ENCODE measurements around the gene RBX1.
A peak's percentile ranks its signal among the peaks of the same experiment; 100 is the strongest.

RBX1 gene

DNA sequence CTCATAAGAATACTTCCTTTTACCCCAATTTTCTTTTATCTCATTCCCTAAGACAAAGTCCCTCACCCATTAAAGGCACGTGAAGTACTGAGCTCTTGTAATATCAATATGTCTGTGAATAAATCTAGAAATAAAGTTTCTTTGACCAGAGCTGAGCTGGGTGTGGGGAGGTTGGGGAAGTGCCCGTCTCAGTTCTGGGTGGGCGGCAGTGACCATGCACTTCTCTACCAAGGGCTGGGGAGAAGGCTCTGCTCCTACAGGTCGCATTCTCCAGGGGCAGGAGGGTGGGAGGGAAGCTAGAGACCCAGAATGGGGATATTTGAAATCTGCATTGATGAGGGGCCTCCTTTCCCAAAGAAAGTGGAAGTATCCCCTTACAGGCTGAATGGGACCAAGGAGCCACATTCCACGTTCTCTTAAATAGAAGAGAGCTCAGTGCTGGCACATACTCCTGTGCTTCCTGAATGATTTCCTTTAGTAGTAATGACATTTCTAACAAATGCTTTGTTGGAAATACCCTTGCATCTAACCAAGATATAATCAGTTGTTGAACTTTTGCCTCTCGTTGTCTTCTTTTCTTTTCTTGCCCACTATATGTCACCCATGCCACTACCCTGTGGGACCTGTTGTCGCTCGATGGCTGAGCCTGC is 16.1 kb downstream of the RBX1 start:
- Histone ChIP-seq H3K4me3 (ENCODE audit: low read length in 2 of 2) (no peak overlapping the region), H3K27me3 (ENCODE audit: control insufficient read depth in 3 of 3, insufficient read depth in 3 of 3, low read depth in 1 of 3, low read length in 3 of 3) (no peaks in the 10 kb centered on the region), H3K14ac (ENCODE audit: low read length) (no peak overlapping the region), H2AK5ac (ENCODE audit: low read depth, low read length) (no peak overlapping the region), H2BK15ac (ENCODE audit: low read length) (no peak overlapping the region), H2BK5ac (ENCODE audit: low read length) (no peak overlapping the region), H4K8ac (ENCODE audit: low read depth, low read length) (no peak overlapping the region), H3K36me3 (replicated peaks in 1 of 2; ENCODE audit: control insufficient read depth in 2 of 2, insufficient read depth in 2 of 2, low read length in 2 of 2) (peaks cover 27 to 90% of the 10 kb centered on the region in 2 donors), H3K27ac (replicated peaks; ENCODE audit: low read length) (no peak overlapping the region), H3K9me3 (replicated peaks in 1 of 2; ENCODE audit: control insufficient read depth in 2 of 2, insufficient read depth in 1 of 2, low read depth in 1 of 2, low read length in 2 of 2) (no peaks in the 10 kb centered on the region), H2BK12ac (ENCODE audit: low read length) (no peak overlapping the region), H4K91ac (ENCODE audit: low read depth, low read length, poor library complexity) (no peak overlapping the region), H3K4ac (ENCODE audit: low read length) (no peak overlapping the region), H2AFZ (ENCODE audit: low read length) (no peak overlapping the region), H3K23ac (ENCODE audit: low read depth, low read length, poor library complexity) (no peak overlapping the region), H3K79me1 (ENCODE audit: low read depth, low read length) (no peaks in the 10 kb centered on the region), H3K18ac (ENCODE audit: low read length) (no peak overlapping the region), H2BK120ac (ENCODE audit: low read depth, low read length) (no peak overlapping the region), H3K4me2 (ENCODE audit: insufficient read depth, low read length, poor library complexity, severe bottlenecking) (no peak overlapping the region), H3K9ac (ENCODE audit: low read depth, low read length, poor library complexity) (no peak overlapping the region), H3K4me1 (ENCODE audit: control insufficient read depth in 2 of 2, insufficient read depth in 1 of 2, low read depth in 1 of 2, low read length in 2 of 2) (no peaks in the 10 kb centered on the region)
- DNase-seq (ENCODE audit: low spot score), result no peak
- no CpG with 5 or more reads among the region's 8 CpGs for WGBS, 2 donors (ENCODE audit: extremely low coverage in 2 of 2, insufficient read length in 2 of 2, insufficient replicate concordance in 1 of 2)

DNA sequence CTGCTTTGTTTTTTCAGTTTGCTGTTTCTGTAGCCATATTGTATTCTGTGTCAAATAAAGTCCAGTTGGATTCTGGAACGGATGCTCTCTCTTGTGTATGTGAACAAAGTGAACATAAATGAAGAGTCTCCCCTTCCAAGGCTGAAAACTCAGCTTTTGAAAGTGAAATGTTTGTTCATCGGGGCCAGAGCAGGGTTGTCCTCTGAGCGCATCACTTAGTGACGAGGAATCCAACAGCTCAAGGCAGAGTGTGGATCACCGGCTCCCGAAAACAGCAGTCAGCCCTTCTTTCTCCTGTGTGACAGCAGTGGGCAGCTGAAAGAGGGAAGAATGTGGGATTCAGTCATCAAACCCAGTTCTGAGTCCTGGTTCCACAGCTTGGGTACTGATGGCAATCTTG is 21.4 kb downstream of the RBX1 start:
- Histone ChIP-seq H3K36me3 (replicated peaks in 1 of 2; ENCODE audit: control insufficient read depth in 2 of 2, insufficient read depth in 2 of 2, low read length in 2 of 2) (peaks cover 17 to 52% of the 10 kb centered on the region in 2 donors), H3K9ac (ENCODE audit: low read depth, low read length, poor library complexity) (no peak overlapping the region), H2AK5ac (ENCODE audit: low read depth, low read length) (no peak overlapping the region), H3K79me1 (ENCODE audit: low read depth, low read length) (no peaks in the 10 kb centered on the region), H2AFZ (ENCODE audit: low read length) (no peak overlapping the region), H2BK12ac (ENCODE audit: low read length) (no peak overlapping the region), H2BK5ac (ENCODE audit: low read length) (no peak overlapping the region), H3K4me3 (ENCODE audit: low read length in 2 of 2) (no peak overlapping the region), H2BK120ac (ENCODE audit: low read depth, low read length) (no peak overlapping the region), H3K23ac (ENCODE audit: low read depth, low read length, poor library complexity) (no peak overlapping the region), H3K18ac (ENCODE audit: low read length) (no peak overlapping the region), H3K14ac (ENCODE audit: low read length) (no peak overlapping the region), H3K27me3 (ENCODE audit: control insufficient read depth in 3 of 3, insufficient read depth in 3 of 3, low read depth in 1 of 3, low read length in 3 of 3) (no peaks in the 10 kb centered on the region), H3K9me3 (replicated peaks in 1 of 2; ENCODE audit: control insufficient read depth in 2 of 2, insufficient read depth in 1 of 2, low read depth in 1 of 2, low read length in 2 of 2) (no peaks in the 10 kb centered on the region), H3K4me1 (ENCODE audit: control insufficient read depth in 2 of 2, insufficient read depth in 1 of 2, low read depth in 1 of 2, low read length in 2 of 2) (no peaks in the 10 kb centered on the region), H3K4me2 (ENCODE audit: insufficient read depth, low read length, poor library complexity, severe bottlenecking) (no peak overlapping the region), H4K8ac (ENCODE audit: low read depth, low read length) (no peak overlapping the region), H4K91ac (ENCODE audit: low read depth, low read length, poor library complexity) (no peak overlapping the region), H3K4ac (ENCODE audit: low read length) (no peak overlapping the region), H3K27ac (replicated peaks; ENCODE audit: low read length) (no peak overlapping the region), H2BK15ac (ENCODE audit: low read length) (no peak overlapping the region)
- DNase-seq (ENCODE audit: low spot score), result no peak
- WGBS, 2 donors (ENCODE audit: extremely low coverage in 2 of 2, insufficient read length in 2 of 2, insufficient replicate concordance in 1 of 2), result no CpG with 5 or more reads among the region's 6 CpGs

DNA sequence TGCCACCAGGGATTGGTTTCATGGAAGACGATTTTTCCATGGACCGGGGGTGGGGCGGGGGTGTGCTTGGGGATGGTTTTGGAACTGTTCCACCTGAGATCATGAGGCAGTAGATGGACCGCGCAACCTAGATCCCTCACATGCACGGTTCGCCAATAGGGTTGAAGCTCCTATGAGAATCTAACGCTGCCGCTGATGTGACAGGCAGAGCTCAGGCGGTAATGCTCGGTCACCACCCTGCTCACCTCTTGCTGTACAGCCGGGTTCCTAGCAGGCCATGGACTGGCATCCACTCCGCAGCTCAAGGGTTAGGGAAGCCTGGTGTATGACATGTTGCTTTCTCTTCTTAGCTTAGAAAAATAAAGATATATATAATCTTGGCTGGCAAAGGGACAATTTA is 22.0 kb downstream of the RBX1 start:
- no peak overlapping the region for H2AK5ac ChIP-seq (ENCODE audit: low read depth, low read length)
- no peak overlapping the region for H4K8ac ChIP-seq (ENCODE audit: low read depth, low read length)
- H3K9ac ChIP-seq (ENCODE audit: low read depth, low read length, poor library complexity), result no peak overlapping the region
- no peak overlapping the region for H3K14ac ChIP-seq (ENCODE audit: low read length)
- no peak for DNase-seq (ENCODE audit: low spot score)
- H3K18ac ChIP-seq (ENCODE audit: low read length), result no peak overlapping the region
- H2BK120ac ChIP-seq (ENCODE audit: low read depth, low read length), result no peak overlapping the region
- no peaks in the 10 kb centered on the region for H3K79me1 ChIP-seq (ENCODE audit: low read depth, low read length)
- H3K4ac ChIP-seq (ENCODE audit: low read length), result no peak overlapping the region
- no peak overlapping the region for H2BK5ac ChIP-seq (ENCODE audit: low read length)
- H3K4me3 ChIP-seq (ENCODE audit: low read length in 2 of 2), result no peak overlapping the region
- H2AFZ ChIP-seq (ENCODE audit: low read length), result no peak overlapping the region
- peaks cover 14 to 47% of the 10 kb centered on the region in 2 donors for H3K36me3 ChIP-seq (replicated peaks in 1 of 2; ENCODE audit: control insufficient read depth in 2 of 2, insufficient read depth in 2 of 2, low read length in 2 of 2)
- no CpG with 5 or more reads among the region's 13 CpGs for WGBS, 2 donors (ENCODE audit: extremely low coverage in 2 of 2, insufficient read length in 2 of 2, insufficient replicate concordance in 1 of 2)
- no peaks in the 10 kb centered on the region for H3K27me3 ChIP-seq (ENCODE audit: control insufficient read depth in 3 of 3, insufficient read depth in 3 of 3, low read depth in 1 of 3, low read length in 3 of 3)
- H3K23ac ChIP-seq (ENCODE audit: low read depth, low read length, poor library complexity), result peak overlapping the region; percentile 11
- H3K4me2 ChIP-seq (ENCODE audit: insufficient read depth, low read length, poor library complexity, severe bottlenecking), result no peak overlapping the region
- no peaks in the 10 kb centered on the region for H3K9me3 ChIP-seq (replicated peaks in 1 of 2; ENCODE audit: control insufficient read depth in 2 of 2, insufficient read depth in 1 of 2, low read depth in 1 of 2, low read length in 2 of 2)
- H2BK15ac ChIP-seq (ENCODE audit: low read length), result no peak overlapping the region
- H2BK12ac ChIP-seq (ENCODE audit: low read length), result no peak overlapping the region
- H4K91ac ChIP-seq (ENCODE audit: low read depth, low read length, poor library complexity), result no peak overlapping the region
- H3K27ac ChIP-seq (replicated peaks; ENCODE audit: low read length), result no peak overlapping the region
- no peaks in the 10 kb centered on the region for H3K4me1 ChIP-seq (ENCODE audit: control insufficient read depth in 2 of 2, insufficient read depth in 1 of 2, low read depth in 1 of 2, low read length in 2 of 2)

DNA sequence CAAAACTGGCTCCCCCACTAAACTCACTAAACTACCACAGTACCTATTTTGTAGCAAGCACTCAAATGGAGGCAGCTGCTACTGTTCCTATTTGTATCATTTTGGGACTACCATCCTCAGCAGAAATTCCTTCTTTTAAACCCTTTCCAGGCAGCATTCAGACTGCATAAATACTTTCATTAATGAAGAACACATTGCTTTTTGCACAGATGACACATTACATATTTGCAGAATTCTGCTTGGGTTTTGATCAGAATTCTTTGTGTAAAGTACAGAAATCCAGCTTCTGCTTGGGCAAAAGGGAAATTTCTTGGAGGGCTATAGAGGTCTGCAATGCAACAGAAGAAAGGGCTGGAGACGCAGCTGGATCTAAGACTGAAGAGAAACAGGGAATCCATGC is 24.2 kb downstream of the RBX1 start:
- H3K4ac ChIP-seq (ENCODE audit: low read length), result no peak overlapping the region
- DNase-seq (ENCODE audit: low spot score), result no peak
- no peak overlapping the region for H3K18ac ChIP-seq (ENCODE audit: low read length)
- no peak overlapping the region for H3K4me2 ChIP-seq (ENCODE audit: insufficient read depth, low read length, poor library complexity, severe bottlenecking)
- no peak overlapping the region for H2AK5ac ChIP-seq (ENCODE audit: low read depth, low read length)
- no peaks in the 10 kb centered on the region for H3K27me3 ChIP-seq (ENCODE audit: control insufficient read depth in 3 of 3, insufficient read depth in 3 of 3, low read depth in 1 of 3, low read length in 3 of 3)
- H3K36me3 ChIP-seq (replicated peaks in 1 of 2; ENCODE audit: control insufficient read depth in 2 of 2, insufficient read depth in 2 of 2, low read length in 2 of 2), result peaks cover 7 to 26% of the 10 kb centered on the region in 2 donors
- no peak overlapping the region for H3K9ac ChIP-seq (ENCODE audit: low read depth, low read length, poor library complexity)
- no peak overlapping the region for H3K4me3 ChIP-seq (ENCODE audit: low read length in 2 of 2)
- no peaks in the 10 kb centered on the region for H3K4me1 ChIP-seq (ENCODE audit: control insufficient read depth in 2 of 2, insufficient read depth in 1 of 2, low read depth in 1 of 2, low read length in 2 of 2)
- H2BK120ac ChIP-seq (ENCODE audit: low read depth, low read length), result no peak overlapping the region
- H3K9me3 ChIP-seq (replicated peaks in 1 of 2; ENCODE audit: control insufficient read depth in 2 of 2, insufficient read depth in 1 of 2, low read depth in 1 of 2, low read length in 2 of 2), result no peaks in the 10 kb centered on the region
- H2BK12ac ChIP-seq (ENCODE audit: low read length), result no peak overlapping the region
- no peaks in the 10 kb centered on the region for H3K79me1 ChIP-seq (ENCODE audit: low read depth, low read length)
- H3K27ac ChIP-seq (replicated peaks; ENCODE audit: low read length), result no peak overlapping the region
- H3K23ac ChIP-seq (ENCODE audit: low read depth, low read length, poor library complexity), result no peak overlapping the region
- no peak overlapping the region for H2BK15ac ChIP-seq (ENCODE audit: low read length)
- H4K91ac ChIP-seq (ENCODE audit: low read depth, low read length, poor library complexity), result no peak overlapping the region
- H3K14ac ChIP-seq (ENCODE audit: low read length), result no peak overlapping the region
- WGBS, 2 donors (ENCODE audit: extremely low coverage in 2 of 2, insufficient read length in 2 of 2, insufficient replicate concordance in 1 of 2), result no CpG with 5 or more reads among the region's 1 CpG
- no peak overlapping the region for H2BK5ac ChIP-seq (ENCODE audit: low read length)
- no peak overlapping the region for H4K8ac ChIP-seq (ENCODE audit: low read depth, low read length)
- no peak overlapping the region for H2AFZ ChIP-seq (ENCODE audit: low read length)
